DMS114 treated with DMSO at 0.1 percent for 48 hours (cell line): ENCODE data around the gene ZNF384.

ENCODE experiments used
- DNase-seq: peaks from one replicate; lab custom pipeline; 2025; ENCODE audit not compliant: unreplicated experiment; lab: John Stamatoyannopoulos, UW

Gene ZNF384

GRCh38 chr12:6699259-6699988 lies 10.2 kb upstream of the ZNF384 start:
- no peak for DNase-seq

GRCh38 chr12:6698352-6699046 lies 9.3 kb upstream of the ZNF384 start:
- no peak for DNase-seq

GRCh38 chr12:6697584-6698351 lies 8.6 kb upstream of the ZNF384 start:
- peak; percentile 61 for DNase-seq

- DNase-seq = no peak
These were observed 7.8 kb upstream of the ZNF384 start for GRCh38 chr12:6696690-6697583.

DNA sequence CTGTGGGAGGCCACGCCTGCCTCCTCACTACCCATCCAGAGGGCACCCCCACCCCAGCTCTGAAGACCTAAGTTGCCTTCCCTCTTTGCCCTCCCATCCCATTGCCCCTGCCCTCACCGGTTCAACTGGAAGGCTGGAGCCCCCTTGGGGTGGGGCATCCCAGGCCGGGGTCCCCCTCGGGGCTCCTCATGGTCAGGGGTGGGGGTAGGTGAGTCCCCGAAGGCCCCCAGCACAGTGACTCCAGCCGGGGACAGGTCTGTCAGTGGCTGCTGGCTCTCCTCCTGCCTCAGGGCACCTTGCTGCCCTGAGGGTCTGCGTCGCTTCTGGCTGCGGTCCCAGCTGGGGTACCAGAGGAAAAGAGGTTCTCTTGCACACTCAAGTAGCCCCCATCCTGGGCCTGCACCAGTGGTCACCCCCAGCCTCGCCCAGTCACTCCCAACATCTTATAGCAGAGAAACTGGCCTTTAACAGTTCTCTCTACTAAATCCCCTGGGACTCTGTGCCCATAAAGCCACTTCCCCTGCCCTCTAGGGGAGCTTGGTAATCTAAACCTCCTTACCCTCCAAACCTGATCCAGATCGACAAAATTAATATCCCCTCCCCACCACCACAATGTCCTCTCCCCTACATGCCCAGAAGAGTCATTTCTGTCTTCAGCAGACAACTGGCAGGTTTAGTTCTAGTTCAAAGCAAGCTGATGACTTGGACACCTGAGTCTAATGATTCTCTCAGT lies 6.3 kb upstream of the ZNF384 start:
- no peak for DNase-seq

- no peak for DNase-seq
These were observed 5.5 kb upstream of the ZNF384 start for GRCh38 chr12:6694701-6695100.

GRCh38 chr12:6693832-6694355 lies 4.7 kb upstream of the ZNF384 start:
- no peak for DNase-seq

GRCh38 chr12:6692888-6693287 lies 3.7 kb upstream of the ZNF384 start:
- no peak for DNase-seq

DNA sequence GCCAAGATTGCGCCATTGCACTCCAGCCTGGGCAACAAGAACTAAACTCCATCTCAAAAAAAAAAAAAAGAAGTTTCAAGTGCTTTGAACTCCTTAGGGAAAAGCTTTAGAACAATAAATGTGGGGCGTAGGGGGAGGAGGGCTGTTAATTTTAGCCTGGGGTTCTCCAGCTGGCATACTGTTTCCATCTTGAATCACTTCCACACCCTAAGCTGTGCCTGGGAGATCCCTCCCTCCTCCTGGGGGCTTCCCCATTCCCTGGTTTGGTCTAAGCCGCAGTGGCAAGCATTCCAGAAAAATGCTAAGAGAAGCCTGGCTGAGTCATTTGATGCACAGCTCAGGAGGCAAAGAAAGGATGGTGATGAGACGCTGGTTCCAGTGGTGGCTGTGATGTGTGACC lies 2.3 kb upstream of the ZNF384 start:
- DNase-seq = no peak

DNA sequence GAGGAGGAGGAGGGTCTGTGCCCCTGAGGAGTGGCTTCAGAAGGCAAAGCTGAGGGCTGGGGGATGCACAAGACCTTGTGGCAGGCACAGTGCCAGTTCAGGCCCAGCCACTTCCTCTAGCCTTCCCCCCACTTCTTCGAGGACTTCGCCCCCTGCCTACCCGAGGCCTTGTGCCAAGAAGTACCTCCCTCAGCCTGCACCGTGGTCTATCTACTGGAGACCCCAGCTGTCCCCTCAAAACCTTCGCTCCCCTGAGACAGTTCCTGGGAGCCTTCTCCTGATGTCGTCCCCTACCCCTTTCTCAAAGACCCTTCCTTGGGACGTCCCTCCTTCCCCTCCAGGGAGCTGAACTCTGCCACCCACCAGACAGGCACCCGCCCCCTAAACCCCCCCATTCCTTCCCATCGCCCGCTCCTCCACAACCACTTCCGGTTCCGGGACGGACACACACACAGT lies 604 bp downstream of the ZNF384 start:
- no peak for DNase-seq

- no peak for DNase-seq
These were observed 3.4 kb downstream of the ZNF384 start for GRCh38 chr12:6685814-6686213.

GRCh38 chr12:6684609-6685008 lies 4.6 kb downstream of the ZNF384 start:
- DNase-seq = peak; percentile 30

GRCh38 chr12:6676962-6677361 lies 12.2 kb downstream of the ZNF384 start:
- no peak for DNase-seq

- no peak for DNase-seq
These were observed 17.0 kb downstream of the ZNF384 start for GRCh38 chr12:6672143-6672542.

DNA sequence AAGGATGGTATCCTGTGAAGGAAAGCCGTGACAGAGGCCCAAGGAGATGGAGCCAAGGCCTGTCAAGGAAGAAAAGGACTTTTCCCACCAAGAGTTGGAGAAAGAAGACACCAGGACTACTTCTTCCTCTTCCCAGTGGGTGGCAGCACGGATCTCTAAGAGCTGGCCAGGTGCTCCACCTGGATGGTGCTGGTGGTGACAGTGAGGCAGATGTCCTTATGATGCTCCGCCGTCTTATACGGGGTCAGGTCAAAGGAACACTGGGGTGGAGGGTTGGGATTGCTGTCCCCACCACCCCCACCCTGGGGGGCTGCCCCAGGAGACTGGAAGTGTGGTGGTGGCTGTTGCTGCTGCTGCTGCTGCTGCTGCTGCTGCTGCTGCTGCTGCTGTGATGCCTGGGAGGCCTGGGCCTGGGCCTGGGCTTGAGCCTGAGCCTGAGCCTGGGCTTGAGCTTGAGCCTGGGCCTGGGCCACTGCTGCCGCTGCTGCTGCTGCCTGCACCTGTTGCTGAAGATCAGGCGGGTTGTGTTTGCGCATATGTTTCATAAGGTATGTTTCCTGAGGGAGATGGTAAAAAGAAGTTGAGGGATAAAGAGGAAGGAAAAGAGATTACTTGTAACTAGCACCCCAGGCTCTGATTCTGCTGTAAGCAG lies 21.5 kb downstream of the ZNF384 start:
- DNase-seq = no peak

GRCh38 chr12:6666211-6666610 lies 23.0 kb downstream of the ZNF384 start:
- no peak for DNase-seq

DNA sequence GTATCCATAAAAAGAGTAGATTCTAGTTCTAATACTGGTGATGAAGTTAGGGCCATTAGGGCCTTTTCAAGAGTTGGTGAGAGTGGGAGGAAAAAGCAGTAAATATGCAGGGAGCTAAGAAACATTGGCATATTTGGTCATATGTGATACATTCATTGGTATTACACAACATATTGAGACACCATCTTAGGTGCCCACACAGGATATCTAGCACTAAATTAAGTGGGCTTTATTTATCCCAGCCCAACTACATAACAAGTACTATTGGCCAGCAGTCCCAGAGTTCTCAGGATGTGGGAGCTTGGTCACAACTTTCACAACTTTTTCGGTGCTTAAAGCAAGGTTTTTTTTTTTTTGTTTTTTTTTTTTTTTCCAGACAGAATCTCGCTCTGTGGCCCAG lies 24.3 kb downstream of the ZNF384 start:
- no peak for DNase-seq

DNA sequence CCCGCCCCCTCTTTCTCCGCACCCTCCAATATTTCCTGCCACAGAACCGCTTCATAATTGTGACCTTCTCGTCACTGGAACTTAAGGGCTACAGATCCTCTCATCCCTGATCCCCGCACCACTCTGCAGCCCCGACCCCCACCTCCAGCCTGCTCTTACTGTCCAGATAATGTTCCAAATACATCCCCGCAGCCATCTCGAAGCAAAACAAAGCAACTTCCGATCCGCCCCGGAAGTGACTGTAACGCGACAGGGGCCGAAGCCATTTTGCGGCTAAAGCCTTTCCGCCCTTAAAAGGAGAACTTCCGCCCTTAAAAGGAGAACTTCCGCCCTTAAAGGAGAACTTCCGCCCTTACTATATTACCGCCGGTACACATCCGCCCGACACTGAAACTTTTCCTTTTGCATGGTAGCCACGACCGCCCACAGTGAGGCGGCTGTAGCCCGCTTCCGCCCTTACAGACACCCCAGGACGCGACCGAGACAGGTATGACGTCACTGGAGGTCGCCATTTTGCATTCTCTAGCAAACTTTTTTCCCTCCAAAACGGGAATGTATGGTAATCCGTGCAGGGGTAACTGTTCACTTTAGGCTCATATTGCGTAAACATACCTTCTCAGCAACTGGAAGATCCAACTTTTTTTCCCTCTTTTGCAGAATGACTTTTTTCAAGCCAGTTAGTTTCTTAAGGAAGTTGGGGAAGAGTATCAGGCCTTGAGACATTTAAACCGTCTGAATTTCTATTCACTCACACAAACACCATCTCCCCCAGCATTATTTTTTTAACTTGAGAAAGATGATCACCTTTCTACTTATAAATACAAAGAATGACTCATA lies 26.1 kb downstream of the ZNF384 start, which contains the start of gene ING4:
Gene ING4 (minus strand): TSS at position 214 of the 837 bp plus-strand sequence. CDS start 18 bp downstream, at position 196.
- DNase-seq = peak; percentile 99

DNA sequence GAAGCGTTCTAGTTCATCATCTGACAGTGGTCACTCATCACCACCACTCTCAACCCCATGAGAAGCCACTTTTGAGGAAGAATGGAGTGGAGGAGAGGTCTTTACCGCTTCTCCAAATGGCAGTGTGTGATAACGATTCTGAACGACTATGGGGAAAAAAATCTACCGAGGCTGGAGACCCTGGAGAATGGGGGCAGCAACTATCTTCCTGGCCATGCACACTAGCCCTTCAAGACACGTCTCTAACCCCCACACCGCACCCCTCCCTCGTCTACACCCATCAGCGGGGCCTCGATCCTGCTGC lies 26.6 kb downstream of the ZNF384 start:
- no peak for DNase-seq
